ENCODE results near the gene TBC1D4.
A peak's percentile ranks its signal among the peaks of the same experiment; 100 is the strongest.

Gene TBC1D4

DNA sequence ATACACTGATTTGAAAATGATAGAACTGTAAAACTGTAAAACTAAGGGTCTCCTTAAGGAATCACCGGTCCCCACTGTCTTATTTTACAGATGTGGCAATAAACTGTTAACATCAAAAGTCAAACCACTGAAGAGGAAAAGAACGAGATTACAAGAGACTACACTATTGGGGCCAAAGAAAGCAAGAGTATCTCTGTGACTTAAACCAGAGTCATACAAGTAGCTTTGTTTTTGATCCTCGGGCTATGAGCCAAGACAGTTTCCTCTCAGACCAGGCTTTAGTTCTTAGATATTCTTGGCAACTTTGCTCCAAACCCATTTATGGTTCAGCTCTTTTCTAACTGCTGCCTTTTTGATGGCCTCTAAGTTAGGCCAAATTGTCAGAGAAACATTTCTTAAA, 113.8 kb downstream of the TBC1D4 start:
- DNase-seq (ENCODE audit: low read depth) = peak; percentile 94
- no peak overlapping the region for H3K4me3 ChIP-seq (replicated peaks; ENCODE audit: low read depth, low read length)
- no peak for TF ChIP-seq CTCF (IDR thresholded peaks at IDR 0.05; ENCODE audit: low read length, missing control alignments)

GRCh38 chr13:75366380-75367280, 115.3 kb downstream of the TBC1D4 start:
- peak overlapping the region; percentile 43 for H3K4me3 ChIP-seq (replicated peaks; ENCODE audit: low read depth, low read length)
- DNase-seq (ENCODE audit: low read depth) = peak; percentile 54
- no peak for TF ChIP-seq CTCF (IDR thresholded peaks at IDR 0.05; ENCODE audit: low read length, missing control alignments)

DNA sequence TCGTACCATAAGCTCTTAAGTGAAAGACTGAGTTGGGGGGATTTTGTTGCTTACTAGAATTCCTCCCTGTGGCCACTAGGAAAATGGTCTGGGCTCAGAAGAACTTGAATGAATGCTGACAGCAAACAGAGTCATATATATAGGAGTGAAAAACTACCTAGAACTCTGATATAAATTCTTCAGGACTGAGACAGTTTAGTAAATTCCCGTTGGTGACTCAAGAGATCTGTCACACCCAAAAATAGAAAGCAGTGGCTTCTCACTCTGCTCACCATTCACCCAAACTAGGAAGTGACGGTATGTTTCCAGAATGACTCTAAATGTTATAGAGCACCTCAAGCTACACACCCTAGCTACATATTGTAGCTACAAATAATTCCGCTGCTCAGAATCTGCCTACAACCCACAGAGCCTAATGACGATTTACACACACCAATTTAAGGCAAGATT, 116.2 kb downstream of the TBC1D4 start:
- TF ChIP-seq CTCF (IDR thresholded peaks at IDR 0.05; ENCODE audit: low read length, missing control alignments) = peak; percentile 19
- DNase-seq (ENCODE audit: low read depth) = peak; percentile 74
- peak overlapping the region; percentile 43 for H3K4me3 ChIP-seq (replicated peaks; ENCODE audit: low read depth, low read length)

DNA sequence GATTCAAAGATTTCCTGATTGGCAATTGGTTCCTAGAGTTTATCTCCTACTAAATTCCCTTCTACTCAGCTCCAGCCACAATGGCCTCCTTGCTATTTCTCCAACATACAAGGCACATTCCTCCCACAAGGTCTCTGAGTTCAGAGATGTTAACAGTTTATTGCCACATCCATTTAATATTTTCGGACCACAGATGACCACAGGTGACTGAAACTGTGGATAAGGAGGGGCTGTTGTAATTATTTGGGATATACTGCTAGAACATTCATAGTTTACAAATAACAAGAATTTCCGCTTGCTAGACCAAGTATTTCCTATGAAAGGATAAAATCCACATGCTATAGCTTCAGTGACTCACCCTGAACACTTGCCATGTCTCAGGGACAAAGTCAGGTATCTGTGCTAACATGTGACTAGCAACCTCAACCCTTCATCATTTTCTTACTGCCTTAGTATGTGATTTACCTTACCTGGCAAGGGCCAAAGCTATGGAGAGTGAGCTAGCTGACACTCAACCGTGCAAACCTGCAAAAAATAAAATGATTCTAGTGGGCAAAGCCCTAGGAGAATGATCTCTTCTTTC, 117.7 kb downstream of the TBC1D4 start:
- no peak for DNase-seq (ENCODE audit: low read depth)
- no peak overlapping the region for H3K4me3 ChIP-seq (replicated peaks; ENCODE audit: low read depth, low read length)
- no peak for TF ChIP-seq CTCF (IDR thresholded peaks at IDR 0.05; ENCODE audit: low read length, missing control alignments)

DNA sequence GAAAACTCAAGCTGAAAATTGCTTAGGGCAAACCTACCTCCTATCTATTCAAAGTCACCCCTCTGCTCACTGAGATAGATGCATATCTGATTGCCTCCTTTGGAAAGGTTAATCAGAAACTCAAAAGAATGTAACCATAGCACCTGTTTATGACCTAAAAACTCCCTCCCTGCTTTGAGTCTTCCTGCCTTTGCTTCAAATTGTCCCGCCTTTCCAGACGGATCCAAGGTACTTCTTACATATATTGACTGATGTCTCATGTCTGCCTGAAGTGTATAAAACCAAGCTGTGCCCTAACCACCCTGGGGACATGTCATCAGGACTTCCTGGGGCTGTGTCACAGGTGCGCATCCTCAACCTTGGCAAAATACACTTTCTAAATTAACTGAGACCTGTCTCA, 118.6 kb downstream of the TBC1D4 start:
- no peak for TF ChIP-seq CTCF (IDR thresholded peaks at IDR 0.05; ENCODE audit: low read length, missing control alignments)
- H3K4me3 ChIP-seq (replicated peaks; ENCODE audit: low read depth, low read length) = no peak overlapping the region
- DNase-seq (ENCODE audit: low read depth) = no peak

DNA sequence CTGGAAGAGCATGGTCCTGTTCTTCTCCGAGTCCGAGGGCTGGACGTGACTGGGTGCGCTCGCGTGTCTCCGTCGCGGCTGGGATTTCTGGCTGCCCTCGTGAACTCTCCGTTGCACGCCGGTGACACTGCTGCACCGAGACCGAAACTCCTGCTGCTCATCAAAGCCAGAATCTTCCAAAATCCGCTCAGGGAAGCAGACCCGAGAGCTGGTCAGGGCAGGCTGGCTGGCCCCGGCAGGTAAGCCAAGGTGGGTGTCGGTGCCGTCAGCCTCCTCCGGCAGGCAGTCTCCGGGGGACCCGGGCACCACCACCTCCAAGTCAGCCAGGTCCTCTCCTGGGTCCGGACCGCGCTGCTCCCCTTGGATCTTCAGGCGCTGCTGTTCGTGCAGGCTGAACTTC, 119.9 kb downstream of the TBC1D4 start:
- TF ChIP-seq CTCF (IDR thresholded peaks at IDR 0.05; ENCODE audit: low read length, missing control alignments) = no peak
- H3K4me3 ChIP-seq (replicated peaks; ENCODE audit: low read depth, low read length) = no peak overlapping the region
- no peak for DNase-seq (ENCODE audit: low read depth)
